ENCODE data around the gene MAP2K7.
A peak's percentile ranks its signal among the peaks of the same experiment; 100 is the strongest.

Gene MAP2K7

GRCh38 chr19:7922836-7923195 is 19.1 kb downstream of the MAP2K7 start:
- H3K4me3 ChIP-seq (replicated peaks; ENCODE audit: low read depth, low read length) = no peak overlapping the region
- TF ChIP-seq CTCF (IDR thresholded peaks at IDR 0.05; ENCODE audit: low read length, missing control alignments) = no peak
- no peak for DNase-seq (ENCODE audit: low read depth)

GRCh38 chr19:7923295-7924191 is 19.9 kb downstream of the MAP2K7 start:
- no peak for TF ChIP-seq CTCF (IDR thresholded peaks at IDR 0.05; ENCODE audit: low read length, missing control alignments)
- DNase-seq (ENCODE audit: low read depth) = no peak
- no peak overlapping the region for H3K4me3 ChIP-seq (replicated peaks; ENCODE audit: low read depth, low read length)

- TF ChIP-seq CTCF (IDR thresholded peaks at IDR 0.05; ENCODE audit: low read length, missing control alignments) = no peak
- no peak for DNase-seq (ENCODE audit: low read depth)
- no peak overlapping the region for H3K4me3 ChIP-seq (replicated peaks; ENCODE audit: low read depth, low read length)
Measured at GRCh38 chr19:7924241-7924640, 20.6 kb downstream of the MAP2K7 start.

GRCh38 chr19:7924651-7925170 is 21.0 kb downstream of the MAP2K7 start:
- no peak for TF ChIP-seq CTCF (IDR thresholded peaks at IDR 0.05; ENCODE audit: low read length, missing control alignments)
- H3K4me3 ChIP-seq (replicated peaks; ENCODE audit: low read depth, low read length) = no peak overlapping the region
- no peak for DNase-seq (ENCODE audit: low read depth)

GRCh38 chr19:7925171-7925851 is 21.6 kb downstream of the MAP2K7 start:
- peak; percentile 80 for DNase-seq (ENCODE audit: low read depth)
- peak overlapping the region; percentile 19 for H3K4me3 ChIP-seq (replicated peaks; ENCODE audit: low read depth, low read length)
- TF ChIP-seq CTCF (IDR thresholded peaks at IDR 0.05; ENCODE audit: low read length, missing control alignments) = peak; percentile 63

- peak; percentile 51 for DNase-seq (ENCODE audit: low read depth)
- TF ChIP-seq CTCF (IDR thresholded peaks at IDR 0.05; ENCODE audit: low read length, missing control alignments) = no peak
- peak within 1 kb of the TSS; percentile 42 for H3K4me3 ChIP-seq (replicated peaks; ENCODE audit: low read depth, low read length)
Measured at GRCh38 chr19:7926021-7926726, 22.5 kb downstream of the MAP2K7 start, which contains the start of gene CTXN1. Gene CTXN1 (minus strand): TSS chr19:7926135. CDS start chr19:7925538, 597 bp downstream.

Data from fibroblast of pulmonary artery (primary cell).